ENCODE data around the gene SYNDIG1.

- TF ChIP-seq POLR2A (IDR thresholded peaks at IDR 0.05) = no peak
- no peak for TF ChIP-seq CTCF (IDR thresholded peaks at IDR 0.05)
These were observed 143.7 kb downstream of the SYNDIG1 start for GRCh38 chr20:24612799-24613775.
